ENCODE results near the gene RNASET2. TPM values are rescaled to one million over a fixed set of nuclear protein-coding genes. Genes with fewer than 3 reads are reported as not detected.

The RNASET2 gene
- polyA plus RNA-seq, 2 of the 4 experiments (the other 2 are of a cell fraction) = 9.3 to 11.2 TPM

DNA sequence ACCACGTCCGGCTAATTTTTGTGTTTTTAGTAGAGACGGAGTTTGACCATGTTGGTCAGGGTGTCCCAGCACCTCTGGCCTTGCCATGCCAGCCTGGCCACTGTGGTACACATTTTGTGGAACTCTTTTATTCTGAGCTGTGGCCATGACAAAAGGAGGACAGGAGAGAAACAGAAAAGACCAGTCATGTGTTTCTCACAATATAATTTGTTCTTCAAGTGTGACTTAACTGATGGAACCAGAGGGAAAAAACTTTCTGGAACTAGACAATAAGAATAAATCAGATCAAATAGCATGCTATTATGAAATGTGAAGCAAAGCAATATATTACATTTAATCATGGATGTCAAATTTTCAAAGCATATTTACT is 4.2 kb upstream of the RNASET2 start:
- POLR2A ChIA-PET = no interaction called here
- TF ChIP-seq HEYL (CRISPR knock-in tag; IDR thresholded peaks at IDR 0.05) = no peak
- no peak for TF ChIP-seq GATA3 (IDR thresholded peaks at IDR 0.05; ENCODE audit: borderline replicate concordance)
- TF ChIP-seq ZNF302 (CRISPR knock-in tag; IDR thresholded peaks at IDR 0.05) = no peak
- no peak for TF ChIP-seq HDAC2 (IDR thresholded peaks at IDR 0.05)
- TF ChIP-seq CBX2 (IDR thresholded peaks at IDR 0.05; ENCODE audit: borderline replicate concordance, low read depth) = no peak
- no peak for TF ChIP-seq ELK1 (IDR thresholded peaks at IDR 0.05; ENCODE audit: low read depth, low read length)
- no peak for TF ChIP-seq ZFP36 (IDR thresholded peaks at IDR 0.05; ENCODE audit: borderline replicate concordance, partially characterized antibody)
- TF ChIP-seq RFX5 (IDR thresholded peaks at IDR 0.05) = no peak
- TF ChIP-seq, protein P1, sequence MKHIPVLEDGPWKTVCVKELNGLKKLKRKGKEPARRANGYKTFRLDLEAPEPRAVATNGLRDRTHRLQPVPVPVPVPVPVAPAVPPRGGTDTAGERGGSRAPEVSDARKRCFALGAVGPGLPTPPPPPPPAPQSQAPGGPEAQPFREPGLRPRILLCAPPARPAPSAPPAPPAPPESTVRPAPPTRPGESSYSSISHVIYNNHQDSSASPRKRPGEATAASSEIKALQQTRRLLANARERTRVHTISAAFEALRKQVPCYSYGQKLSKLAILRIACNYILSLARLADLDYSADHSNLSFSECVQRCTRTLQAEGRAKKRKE (CRISPR knock-in tag; IDR thresholded peaks at IDR 0.05; ENCODE audit: low read depth) = no peak
- no peak for TF ChIP-seq POLR2A (IDR thresholded peaks at IDR 0.05; ENCODE audit: low read length)
- TF ChIP-seq USF2 (IDR thresholded peaks at IDR 0.05) = no peak
- no peak for TF ChIP-seq RARB (CRISPR knock-in tag; IDR thresholded peaks at IDR 0.05)
- no peak for TF ChIP-seq CHD4 (IDR thresholded peaks at IDR 0.05; ENCODE audit: borderline replicate concordance)
- TF ChIP-seq ESRRA (IDR thresholded peaks at IDR 0.05; ENCODE audit: borderline replicate concordance, low read length) = no peak
- TF ChIP-seq MAFK (IDR thresholded peaks at IDR 0.05; ENCODE audit: partially characterized antibody) = no peak
- TF ChIP-seq NFE2L2 (conservative IDR thresholded peaks at IDR 0.05; ENCODE audit: low read length) = no peak
- no peak for TF ChIP-seq REST (IDR thresholded peaks at IDR 0.05)
- Histone ChIP-seq H3K27ac (no peak overlapping the region), H3K4me1 (no peaks in the 10 kb centered on the region; the same call in 2 of the 3 replicates), H3K4me2 (no peak overlapping the region), H3K4me3 (no peak overlapping the region), H3K9me3 (no peaks in the 10 kb centered on the region)
- ATAC-seq = no peak
- CTCF ChIA-PET = interaction anchor here (1.1 to 1.7 kb wide), 2 partner anchors 9 to 29 kb away, joined by 3 to 7 read pairs; no protein-coding TSS in a partner anchor
- WGBS (ENCODE audit: missing lambda C conversion rate) = 80% methylated on average over 1 of the region's 3 CpGs
- DNase-seq (ENCODE audit: low read depth in 1 of 2, low spot score in 1 of 2) = no peak
- FAIRE-seq = no peak

- POLR2A ChIA-PET = no interaction called here
- H3K4me1 ChIP-seq = no peaks in the 10 kb centered on the region; the same call in 2 of the 3 replicates
- TF ChIP-seq ZNF302 (CRISPR knock-in tag; IDR thresholded peaks at IDR 0.05) = no peak
- no peak for TF ChIP-seq MAFK (IDR thresholded peaks at IDR 0.05; ENCODE audit: partially characterized antibody)
- TF ChIP-seq SREBF2 (IDR thresholded peaks at IDR 0.05) = no peak
- no peak for TF ChIP-seq FOSB (CRISPR knock-in tag; IDR thresholded peaks at IDR 0.05)
- TF ChIP-seq, protein P2, sequence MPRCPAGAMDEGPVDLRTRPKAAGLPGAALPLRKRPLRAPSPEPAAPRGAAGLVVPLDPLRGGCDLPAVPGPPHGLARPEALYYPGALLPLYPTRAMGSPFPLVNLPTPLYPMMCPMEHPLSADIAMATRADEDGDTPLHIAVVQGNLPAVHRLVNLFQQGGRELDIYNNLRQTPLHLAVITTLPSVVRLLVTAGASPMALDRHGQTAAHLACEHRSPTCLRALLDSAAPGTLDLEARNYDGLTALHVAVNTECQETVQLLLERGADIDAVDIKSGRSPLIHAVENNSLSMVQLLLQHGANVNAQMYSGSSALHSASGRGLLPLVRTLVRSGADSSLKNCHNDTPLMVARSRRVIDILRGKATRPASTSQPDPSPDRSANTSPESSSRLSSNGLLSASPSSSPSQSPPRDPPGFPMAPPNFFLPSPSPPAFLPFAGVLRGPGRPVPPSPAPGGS (IDR thresholded peaks at IDR 0.05) = no peak
- TF ChIP-seq JUNB (IDR thresholded peaks at IDR 0.05) = no peak
- TF ChIP-seq, protein P3, sequence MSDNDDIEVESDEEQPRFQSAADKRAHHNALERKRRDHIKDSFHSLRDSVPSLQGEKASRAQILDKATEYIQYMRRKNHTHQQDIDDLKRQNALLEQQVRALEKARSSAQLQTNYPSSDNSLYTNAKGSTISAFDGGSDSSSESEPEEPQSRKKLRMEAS (IDR thresholded peaks at IDR 0.05) = no peak
- no peak for TF ChIP-seq POLR2A (IDR thresholded peaks at IDR 0.05; ENCODE audit: low read length)
- TF ChIP-seq ELK1 (IDR thresholded peaks at IDR 0.05; ENCODE audit: low read depth, low read length) = no peak
- no peak for TF ChIP-seq CBX2 (IDR thresholded peaks at IDR 0.05; ENCODE audit: borderline replicate concordance, low read depth)
- TF ChIP-seq REST (IDR thresholded peaks at IDR 0.05) = no peak
- no peak for TF ChIP-seq NPAS2 (CRISPR knock-in tag; IDR thresholded peaks at IDR 0.05; ENCODE audit: borderline replicate concordance)
Observed at GRCh38 chr6:166959911-166960608, 3.7 kb upstream of the RNASET2 start.

More at GRCh38 chr6:166959911-166960608, 3.7 kb upstream of the RNASET2 start:
- H3K4me3 ChIP-seq = no peak overlapping the region
- ATAC-seq (no peak), DNase-seq (ENCODE audit: low read depth in 1 of 2, low spot score in 1 of 2) (no peak), FAIRE-seq (no peak)
- H3K4me2 ChIP-seq = no peak overlapping the region
- H3K9me3 ChIP-seq = no peaks in the 10 kb centered on the region
- H3K27ac ChIP-seq = no peak overlapping the region
- 71% methylated on average over 6 of the region's 9 CpGs for WGBS (ENCODE audit: missing lambda C conversion rate)
- CTCF ChIA-PET = interaction anchor here (0.8 to 1.7 kb wide), 3 partner anchors 9 to 30 kb away, joined by 3 to 7 read pairs (median 3); no protein-coding TSS in a partner anchor

Measured in A549 (cell line).